ENCODE measurements around the gene DGCR8. TPM values are rescaled to one million over a fixed set of nuclear protein-coding genes. Genes with fewer than 3 reads are reported as not detected.

The DGCR8 gene
- polyA plus RNA-seq, 4 donors, result 39.2 to 48.4 (median 40.9) TPM

- DNase-seq (ENCODE audit: low read depth in 4 of 4, low spot score in 3 of 4), result no peak
These were observed 38.4 kb downstream of the DGCR8 start for GRCh38 chr22:20118300-20119020.

- DNase-seq (ENCODE audit: low read depth in 4 of 4, low spot score in 3 of 4), result no peak
These were observed 41.9 kb downstream of the DGCR8 start for GRCh38 chr22:20121856-20122415.

- DNase-seq (ENCODE audit: low read depth in 4 of 4, low spot score in 3 of 4), result no peak
These were observed 43.5 kb downstream of the DGCR8 start for GRCh38 chr22:20123366-20124082.

GRCh38 chr22:20124083-20124787, 44.2 kb downstream of the DGCR8 start:
- no peak for DNase-seq (ENCODE audit: low read depth in 4 of 4, low spot score in 3 of 4)

GRCh38 chr22:20125201-20126174, 45.4 kb downstream of the DGCR8 start:
- no peak for DNase-seq (ENCODE audit: low read depth in 4 of 4, low spot score in 3 of 4)

GRCh38 chr22:20126284-20127029, 46.4 kb downstream of the DGCR8 start:
- DNase-seq (ENCODE audit: low read depth in 4 of 4, low spot score in 3 of 4), result no peak

- no peak for DNase-seq (ENCODE audit: low read depth in 4 of 4, low spot score in 3 of 4)
These were observed 47.4 kb downstream of the DGCR8 start for GRCh38 chr22:20127318-20127868.

GRCh38 chr22:20127869-20128618, 48.0 kb downstream of the DGCR8 start:
- DNase-seq (ENCODE audit: low read depth in 4 of 4, low spot score in 3 of 4), result no peak

GRCh38 chr22:20128619-20128901, 48.5 kb downstream of the DGCR8 start:
- no peak for DNase-seq (ENCODE audit: low read depth in 4 of 4, low spot score in 3 of 4)

- DNase-seq (ENCODE audit: low read depth in 4 of 4, low spot score in 3 of 4), result no peak
These were observed 49.1 kb downstream of the DGCR8 start for GRCh38 chr22:20128902-20129746.

GRCh38 chr22:20129747-20130014, 49.6 kb downstream of the DGCR8 start:
- DNase-seq (ENCODE audit: low read depth in 4 of 4, low spot score in 3 of 4), result no peak

GRCh38 chr22:20130319-20130718, 50.3 kb downstream of the DGCR8 start:
- no peak for DNase-seq (ENCODE audit: low read depth in 4 of 4, low spot score in 3 of 4)

- DNase-seq (ENCODE audit: low read depth in 4 of 4, low spot score in 3 of 4), result peak; percentile 54 to 65 (median 62)
These were observed 50.9 kb downstream of the DGCR8 start for GRCh38 chr22:20130731-20131596.

GRCh38 chr22:20131597-20131858, 51.5 kb downstream of the DGCR8 start, which contains the start of gene ZDHHC8:
ZDHHC8 (plus strand) TSS chr22:20131804; CDS start chr22:20131948, 144 bp downstream.
- DNase-seq (ENCODE audit: low read depth in 4 of 4, low spot score in 3 of 4), result no peak

- no peak for DNase-seq (ENCODE audit: low read depth in 4 of 4, low spot score in 3 of 4)
These were observed 52.0 kb downstream of the DGCR8 start for GRCh38 chr22:20131859-20132685.

- DNase-seq (ENCODE audit: low read depth in 4 of 4, low spot score in 3 of 4), result no peak
These were observed 52.7 kb downstream of the DGCR8 start for GRCh38 chr22:20132686-20133246.

All from right renal pelvis (tissue), 4 donors.